ENCODE data around the gene GLI3. TPM values are rescaled to one million over a fixed set of nuclear protein-coding genes. Genes with fewer than 3 reads are reported as not detected.

GLI3 gene
- total RNA-seq, 6 experiments from 2014 or later = 0.12 to 0.95 (median 0.21) TPM

DNA sequence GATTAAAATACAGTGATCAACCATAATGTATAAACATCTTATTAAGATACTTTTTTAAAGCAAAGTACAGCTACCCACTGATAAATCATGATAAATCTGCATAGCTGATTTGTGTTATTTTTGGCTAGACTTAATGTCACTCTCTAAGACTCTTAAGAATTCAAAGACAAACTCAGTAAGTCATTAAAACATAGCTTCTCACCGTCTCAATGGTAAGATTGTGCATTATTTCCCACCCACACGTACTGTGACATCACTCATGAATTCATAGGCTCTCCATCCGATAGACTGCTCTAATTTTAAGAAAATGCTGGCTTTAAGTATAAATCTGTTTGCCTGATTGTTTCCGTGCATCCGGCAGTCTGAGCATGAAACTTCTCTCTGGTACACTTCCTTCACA is 266.1 kb downstream of the GLI3 start:
- H3K27me3 ChIP-seq = no peaks in the 10 kb centered on the region
- WGBS (ENCODE audit: insufficient coverage, low coverage, low lambda C conversion rate, missing lambda C conversion rate) = 82% methylated on average over 5 of the region's 5 CpGs
- H3K36me3 ChIP-seq = no peaks in the 10 kb centered on the region
- H3K27ac ChIP-seq = no peak overlapping the region
- intact Hi-C loops (cut with DNase I) = no loop called here
- DNase-seq (no peak), ATAC-seq (no peak)
- no peak for TF ChIP-seq POLR2A (IDR thresholded peaks at IDR 0.05)
- TF ChIP-seq, protein P1, sequence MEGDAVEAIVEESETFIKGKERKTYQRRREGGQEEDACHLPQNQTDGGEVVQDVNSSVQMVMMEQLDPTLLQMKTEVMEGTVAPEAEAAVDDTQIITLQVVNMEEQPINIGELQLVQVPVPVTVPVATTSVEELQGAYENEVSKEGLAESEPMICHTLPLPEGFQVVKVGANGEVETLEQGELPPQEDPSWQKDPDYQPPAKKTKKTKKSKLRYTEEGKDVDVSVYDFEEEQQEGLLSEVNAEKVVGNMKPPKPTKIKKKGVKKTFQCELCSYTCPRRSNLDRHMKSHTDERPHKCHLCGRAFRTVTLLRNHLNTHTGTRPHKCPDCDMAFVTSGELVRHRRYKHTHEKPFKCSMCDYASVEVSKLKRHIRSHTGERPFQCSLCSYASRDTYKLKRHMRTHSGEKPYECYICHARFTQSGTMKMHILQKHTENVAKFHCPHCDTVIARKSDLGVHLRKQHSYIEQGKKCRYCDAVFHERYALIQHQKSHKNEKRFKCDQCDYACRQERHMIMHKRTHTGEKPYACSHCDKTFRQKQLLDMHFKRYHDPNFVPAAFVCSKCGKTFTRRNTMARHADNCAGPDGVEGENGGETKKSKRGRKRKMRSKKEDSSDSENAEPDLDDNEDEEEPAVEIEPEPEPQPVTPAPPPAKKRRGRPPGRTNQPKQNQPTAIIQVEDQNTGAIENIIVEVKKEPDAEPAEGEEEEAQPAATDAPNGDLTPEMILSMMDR (IDR thresholded peaks at IDR 0.05) = no peak
- peaks cover 0 to 9% (median 0%) of the 10 kb centered on the region in 4 donors for H3K4me1 ChIP-seq
- H3K9me3 ChIP-seq = no peaks in the 10 kb centered on the region
- H3K4me3 ChIP-seq = no peak overlapping the region

DNA sequence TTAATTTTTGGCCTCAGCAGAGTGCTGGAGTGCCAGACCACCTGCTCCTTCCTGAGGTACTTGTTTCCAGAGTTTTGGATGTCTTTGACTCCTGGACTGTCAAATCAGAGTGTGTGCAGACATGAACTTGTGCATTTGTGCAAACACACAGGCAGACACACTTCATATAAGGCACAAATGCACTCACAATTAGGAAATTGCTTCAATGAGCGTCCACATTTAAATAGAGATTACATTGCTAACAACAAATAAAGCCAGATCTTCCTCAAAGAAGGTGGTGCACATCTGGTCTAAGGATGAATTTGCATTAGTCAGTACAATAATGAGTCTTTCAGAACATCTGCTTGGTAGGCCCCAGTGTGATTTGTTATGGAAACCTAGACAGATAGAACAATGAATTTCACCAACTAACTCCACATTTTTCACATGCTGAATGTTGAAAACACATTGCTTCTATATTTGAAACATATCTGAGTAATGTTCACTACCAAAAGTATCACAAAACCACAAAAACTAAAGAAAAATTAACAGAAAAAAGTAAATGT is 267.4 kb downstream of the GLI3 start:
- Histone ChIP-seq H3K4me1 (no peaks in the 10 kb centered on the region), H3K9me3 (no peaks in the 10 kb centered on the region), H3K27ac (no peak overlapping the region), H3K4me3 (no peak overlapping the region), H3K36me3 (no peaks in the 10 kb centered on the region), H3K27me3 (no peaks in the 10 kb centered on the region)
- ATAC-seq (no peak), DNase-seq (no peak)
- intact Hi-C loops (cut with DNase I) = no loop called here
- WGBS (ENCODE audit: insufficient coverage, low coverage, low lambda C conversion rate, missing lambda C conversion rate) = 75% methylated on average over 1 of the region's 1 CpG
- TF ChIP-seq, protein P1 (IDR thresholded peaks at IDR 0.05) = no peak
- TF ChIP-seq POLR2A (IDR thresholded peaks at IDR 0.05) = no peak

DNA sequence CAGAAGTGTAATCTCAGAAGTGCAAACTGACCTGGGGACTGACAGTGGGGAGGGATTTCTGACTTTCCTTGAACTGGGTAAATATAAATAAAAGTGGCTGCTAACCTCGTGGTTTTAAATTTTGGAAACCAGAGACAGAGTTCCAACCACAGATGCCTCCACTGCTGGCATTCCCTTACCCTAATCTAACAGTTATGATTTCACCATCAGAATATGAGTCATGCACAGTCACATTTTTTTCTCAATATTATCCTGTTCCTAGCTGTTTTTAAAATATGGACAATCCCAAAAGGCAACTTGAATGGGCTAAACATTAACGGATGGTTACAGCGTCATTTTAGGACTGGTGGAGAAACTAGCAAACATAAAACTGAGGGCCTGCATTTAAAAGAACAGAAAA is 269.9 kb downstream of the GLI3 start:
- 60% methylated on average over 3 of the region's 3 CpGs for WGBS (ENCODE audit: insufficient coverage, low coverage, low lambda C conversion rate, missing lambda C conversion rate)
- H3K9me3 ChIP-seq = no peaks in the 10 kb centered on the region
- intact Hi-C loops (cut with DNase I) = no loop called here
- TF ChIP-seq, protein P1 (IDR thresholded peaks at IDR 0.05) = no peak
- no peak for TF ChIP-seq POLR2A (IDR thresholded peaks at IDR 0.05)
- no peaks in the 10 kb centered on the region for H3K36me3 ChIP-seq
- ATAC-seq = no peak
- no peak overlapping the region for H3K27ac ChIP-seq
- no peaks in the 10 kb centered on the region for H3K27me3 ChIP-seq
- no peak overlapping the region for H3K4me3 ChIP-seq
- no peaks in the 10 kb centered on the region for H3K4me1 ChIP-seq
- DNase-seq = no peak

DNA sequence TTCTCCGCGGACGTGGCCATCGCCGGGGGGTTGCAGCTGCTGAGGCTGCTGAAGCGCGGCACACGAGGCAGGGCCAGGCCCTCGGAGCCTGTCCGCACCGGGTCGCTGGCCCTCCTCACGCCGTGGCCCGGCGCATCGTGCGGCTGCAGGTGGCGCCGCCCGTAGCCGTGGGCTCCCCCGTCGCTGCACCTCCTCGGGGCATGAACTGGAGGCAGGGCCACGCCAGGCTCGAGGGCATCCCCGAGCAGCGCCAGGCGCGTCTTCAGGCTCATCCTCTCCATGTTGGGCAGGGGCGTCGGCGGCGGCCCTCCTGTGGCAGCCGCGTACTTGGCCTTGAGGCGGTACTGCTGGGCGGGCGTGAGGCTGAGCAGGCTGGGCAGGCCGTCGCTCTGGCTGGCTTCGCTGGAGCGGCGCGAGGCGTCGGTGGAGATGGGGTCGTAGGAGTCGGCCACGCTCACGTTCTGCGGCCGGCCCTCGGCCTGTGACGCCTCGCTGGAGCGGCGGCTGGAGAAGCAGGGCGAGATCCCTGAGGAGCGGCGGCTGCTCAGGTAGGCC is 271.0 kb downstream of the GLI3 start:
- ATAC-seq = peak in 1 of 4 donors; percentile 35

More for the DNA sequence above, 271.0 kb downstream of the GLI3 start:
- Histone ChIP-seq H3K36me3 (no peaks in the 10 kb centered on the region), H3K4me1 (no peaks in the 10 kb centered on the region), H3K4me3 (no peak overlapping the region), H3K27ac (no peak overlapping the region), H3K27me3 (no peaks in the 10 kb centered on the region), H3K9me3 (no peaks in the 10 kb centered on the region)
- TF ChIP-seq POLR2A (IDR thresholded peaks at IDR 0.05) = no peak
- TF ChIP-seq, protein P1 (IDR thresholded peaks at IDR 0.05) = no peak
- 98% methylated on average over 13 of the region's 62 CpGs for whole genome bisulfite sequencing (ENCODE audit: insufficient coverage, low coverage, low lambda C conversion rate, missing lambda C conversion rate)
- no peak for DNase-seq
- intact Hi-C loops (cut with DNase I) = no loop called here
